ENCODE data around the gene OR8H2.
"Not testable (repeated sequence)": the region's sequence is repeated elsewhere in the genome, so short reads cannot be mapped to it uniquely, and the experiment has no call there.

The OR8H2 gene, protein sequence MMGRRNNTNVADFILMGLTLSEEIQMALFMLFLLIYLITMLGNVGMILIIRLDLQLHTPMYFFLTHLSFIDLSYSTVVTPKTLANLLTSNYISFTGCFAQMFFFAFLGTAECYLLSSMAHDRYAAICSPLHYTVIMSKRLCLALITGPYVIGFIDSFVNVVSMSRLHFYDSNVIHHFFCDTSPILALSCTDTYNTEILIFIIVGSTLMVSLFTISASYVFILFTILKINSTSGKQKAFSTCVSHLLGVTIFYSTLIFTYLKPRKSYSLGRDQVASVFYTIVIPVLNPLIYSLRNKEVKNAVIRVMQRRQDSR

DNA sequence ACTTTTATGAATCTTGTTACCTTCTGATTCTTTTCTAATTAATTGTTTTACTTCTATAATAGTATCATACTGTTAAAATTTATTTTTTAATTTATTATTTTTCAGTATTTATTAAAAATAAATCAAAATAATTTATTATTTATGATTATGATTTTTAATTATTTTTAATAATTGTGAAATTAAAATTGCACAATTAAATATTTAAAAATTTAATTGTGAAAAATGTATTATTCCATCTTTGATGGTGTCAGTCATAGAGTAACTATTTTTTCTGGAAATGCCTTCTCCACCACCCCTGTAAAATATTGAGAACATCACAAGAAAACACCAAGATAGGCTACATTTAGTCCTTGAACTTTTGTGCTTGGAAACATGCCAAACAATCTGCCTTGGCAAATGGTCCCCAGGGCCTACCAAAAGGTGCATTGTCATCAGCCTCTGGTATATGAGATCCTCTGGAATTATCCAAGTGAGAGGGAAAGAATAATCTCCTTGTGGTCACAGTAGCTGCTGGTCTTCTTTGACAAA is at the start of gene OR8H2:
OR8H2 (plus strand) TSS at position 478 of the 528 bp plus-strand sequence. CDS start 1,356 bp downstream, outside the sequence.
- no peak for DNase-seq

DNA sequence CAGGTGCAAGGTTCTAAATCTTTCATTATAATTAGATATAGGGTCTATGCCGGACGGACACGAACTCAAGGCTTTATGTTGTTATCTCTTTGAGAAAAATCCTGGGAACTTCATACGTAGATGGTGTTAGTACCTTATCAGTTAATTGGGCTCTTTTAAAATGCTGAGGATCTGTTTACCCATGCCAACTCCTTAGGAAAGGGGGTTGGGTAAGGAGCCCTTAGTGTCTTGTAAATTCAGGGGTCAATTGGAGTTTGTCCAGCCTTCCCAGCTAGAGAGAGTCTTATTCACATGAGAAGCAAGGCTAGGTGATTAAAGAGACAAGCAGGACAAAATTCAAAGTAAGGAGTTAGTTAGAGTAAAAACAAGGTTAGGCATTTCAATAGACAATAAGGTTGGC is 47.1 kb upstream of the OR8H2 start:
- DNase-seq: not testable (repeated sequence)

DNA sequence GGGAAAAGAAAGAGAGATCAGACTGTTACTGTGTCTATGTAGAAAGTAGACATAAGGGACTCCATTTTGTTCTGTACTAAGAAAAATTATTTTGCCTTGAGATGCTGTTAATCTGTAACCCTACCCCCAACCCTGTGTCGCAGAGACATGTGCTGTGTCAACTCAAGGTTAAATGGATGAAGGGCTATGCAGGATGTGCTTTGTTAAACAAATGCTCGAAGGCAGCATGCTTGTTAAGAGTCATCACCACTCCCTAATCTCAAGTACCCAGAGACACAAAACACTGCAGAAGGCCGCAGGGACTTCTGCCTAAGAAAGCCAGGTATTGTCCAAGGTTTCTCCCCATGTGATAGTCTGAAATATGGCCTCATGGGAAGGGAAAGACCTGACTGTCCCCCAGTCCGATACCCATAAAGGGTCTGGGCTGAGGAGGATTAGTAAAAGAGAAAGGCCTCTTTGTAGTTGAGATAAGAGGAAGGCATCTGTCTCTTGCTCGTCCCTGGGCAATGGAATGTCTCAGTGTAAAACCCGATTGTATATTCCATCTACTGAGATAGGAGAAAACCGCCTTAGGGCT is 45.7 kb upstream of the OR8H2 start:
- DNase-seq: not testable (repeated sequence)

DNA sequence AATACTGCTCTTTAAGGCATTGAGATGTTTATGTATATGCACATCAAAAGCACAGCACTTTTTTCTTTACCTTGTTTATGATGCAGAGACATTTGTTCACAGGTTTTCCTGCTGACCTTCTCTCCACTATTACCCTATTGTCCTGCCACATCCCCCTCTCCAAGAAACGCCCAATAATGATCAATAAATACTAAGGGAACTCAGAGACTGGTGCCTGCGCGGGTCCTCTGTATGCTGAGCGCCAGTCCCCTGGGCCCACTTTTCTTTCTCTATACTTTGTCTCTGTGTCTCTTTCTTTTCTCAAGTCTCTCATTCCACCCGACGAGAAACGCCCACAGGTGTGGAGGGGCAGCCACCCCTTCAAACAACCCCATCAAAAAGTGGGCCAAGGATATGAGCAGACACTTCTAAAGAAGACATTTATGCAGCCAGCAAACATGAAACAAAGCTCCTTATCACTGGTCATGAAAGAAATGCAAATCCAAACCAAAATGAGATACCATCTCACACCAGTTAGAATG is 45.2 kb upstream of the OR8H2 start:
- DNase-seq: not testable (repeated sequence)

DNA sequence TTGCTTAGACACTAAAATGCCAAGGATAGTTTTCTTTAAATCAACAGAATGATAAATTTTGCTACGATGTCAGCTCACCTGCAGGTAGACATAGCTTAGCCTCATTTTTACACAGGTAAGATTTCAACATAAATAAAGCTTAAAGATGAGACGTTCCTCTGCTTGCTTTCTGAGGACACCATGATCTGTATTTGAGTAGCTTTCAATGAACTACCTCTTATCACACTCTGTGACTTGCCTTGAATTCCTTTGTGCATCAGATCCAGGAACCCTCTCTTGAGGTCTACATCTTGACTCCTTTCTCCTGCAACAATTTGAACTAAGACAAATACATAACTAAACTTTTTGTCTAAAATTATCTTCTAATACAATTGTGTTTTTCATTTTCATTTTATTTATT is 36.5 kb upstream of the OR8H2 start:
- no peak for DNase-seq

DNA sequence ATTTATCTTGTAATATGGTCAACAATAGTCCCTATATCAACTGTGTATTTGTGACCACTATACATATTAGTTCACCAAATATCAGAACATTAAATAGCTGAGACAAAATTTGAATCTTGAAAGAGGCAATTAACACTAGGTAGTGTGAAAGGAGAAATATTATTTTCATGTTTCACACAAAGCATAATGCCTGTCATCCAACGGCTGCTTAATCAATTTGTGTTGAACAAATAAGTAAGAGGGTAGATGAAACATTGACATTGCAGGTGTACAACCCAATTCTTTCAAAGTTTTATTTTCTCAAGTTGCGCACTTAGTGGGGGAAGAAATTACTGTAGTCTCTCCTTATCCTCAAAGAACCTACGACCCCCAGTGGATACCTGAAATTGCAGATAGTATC is 13.8 kb upstream of the OR8H2 start:
- no peak for DNase-seq

DNA sequence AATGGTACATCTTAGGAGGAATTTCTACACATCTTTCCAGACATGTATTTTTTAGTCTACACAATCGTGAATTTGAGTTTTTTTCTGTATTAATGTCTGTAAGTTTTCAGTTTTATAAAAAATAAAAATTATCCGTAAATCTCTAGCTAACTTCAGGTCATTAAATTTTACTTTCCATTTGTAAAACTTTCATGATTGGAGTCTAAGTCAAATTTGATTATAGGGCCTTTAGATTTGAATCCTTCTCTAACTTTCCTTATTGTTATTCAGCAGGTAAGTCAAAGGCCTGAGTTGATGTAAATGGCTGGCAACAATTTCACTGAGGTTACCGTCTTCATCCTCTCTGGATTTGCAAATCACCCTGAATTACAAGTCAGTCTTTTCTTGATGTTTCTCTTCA is 10.5 kb upstream of the OR8H2 start, which contains the start of gene OR8I2:
OR8I2 (plus strand) TSS at position 301 of the 400 bp plus-strand sequence; CDS start at position 301, 0 bp downstream.
- DNase-seq: no peak

DNA sequence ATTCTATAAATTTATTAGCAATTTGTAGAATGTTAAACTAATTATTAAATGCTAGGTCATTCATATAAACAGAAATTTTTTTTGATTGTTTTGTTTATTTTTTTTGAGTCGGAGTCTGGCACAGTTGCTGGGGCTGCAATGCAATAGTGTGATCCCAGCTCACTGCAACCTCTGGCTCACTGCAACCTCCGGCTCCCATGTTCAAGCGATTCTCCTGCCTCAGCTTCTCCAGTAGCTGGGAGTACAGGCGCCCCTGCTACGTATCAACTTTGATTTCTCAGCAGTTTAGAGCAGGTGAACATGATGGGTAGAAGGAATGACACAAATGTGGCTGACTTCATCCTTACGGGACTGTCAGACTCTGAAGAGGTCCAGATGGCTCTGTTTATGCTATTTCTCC is 18.6 kb downstream of the OR8H2 start, which contains the start of gene OR8H3:
OR8H3 (plus strand) TSS at position 301 of the 400 bp plus-strand sequence; CDS start at position 301, 0 bp downstream.
- DNase-seq: no peak

DNA sequence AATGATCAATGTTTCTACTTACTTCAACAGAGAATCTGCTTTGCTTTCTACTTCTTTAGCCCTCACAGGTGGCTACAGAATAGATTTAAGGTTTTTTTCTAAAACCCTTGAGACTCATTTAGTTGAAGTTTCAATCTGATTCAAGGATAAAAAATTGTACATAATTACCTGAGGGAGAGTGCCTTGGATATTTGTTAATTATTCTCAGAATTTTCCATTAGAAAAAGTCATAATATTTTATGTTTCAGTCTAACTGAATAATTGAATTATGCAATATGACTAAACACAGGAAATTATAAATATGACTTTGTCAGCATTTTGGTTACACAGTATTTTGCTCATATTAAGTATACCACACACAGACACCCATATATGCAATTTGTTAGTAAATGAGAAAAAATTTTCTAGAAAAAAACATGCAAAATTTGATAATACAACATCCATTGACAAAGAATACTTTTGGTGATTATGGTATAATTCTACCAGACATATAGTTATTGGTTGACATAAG is 36.7 kb downstream of the OR8H2 start, which contains the start of gene OR8J3:
OR8J3 (minus strand) TSS at position 51 of the 511 bp plus-strand sequence. CDS start 2,483 bp downstream, outside the sequence.
- no peak for DNase-seq

DNA sequence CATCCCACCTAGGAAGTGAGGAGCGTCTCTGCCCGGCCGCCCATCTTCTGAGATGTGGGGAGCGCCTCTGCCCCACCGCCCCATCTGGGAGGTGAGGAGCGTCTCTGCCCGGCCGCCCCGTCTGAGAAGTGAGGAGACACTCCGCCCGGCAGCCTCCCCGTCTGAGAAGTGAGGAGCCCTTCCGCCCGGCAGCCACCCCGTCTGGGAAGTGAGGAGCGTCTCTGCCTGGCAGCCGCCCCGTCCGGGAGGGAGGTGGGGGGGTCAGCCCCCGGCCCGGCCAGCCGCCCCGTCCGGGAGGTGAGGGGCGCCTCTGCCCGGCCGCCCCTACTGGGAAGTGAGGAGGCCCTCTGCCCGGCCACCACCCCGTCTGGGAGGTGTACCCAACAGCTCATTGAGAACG is 40.2 kb downstream of the OR8H2 start:
- DNase-seq: not testable (repeated sequence)

DNA sequence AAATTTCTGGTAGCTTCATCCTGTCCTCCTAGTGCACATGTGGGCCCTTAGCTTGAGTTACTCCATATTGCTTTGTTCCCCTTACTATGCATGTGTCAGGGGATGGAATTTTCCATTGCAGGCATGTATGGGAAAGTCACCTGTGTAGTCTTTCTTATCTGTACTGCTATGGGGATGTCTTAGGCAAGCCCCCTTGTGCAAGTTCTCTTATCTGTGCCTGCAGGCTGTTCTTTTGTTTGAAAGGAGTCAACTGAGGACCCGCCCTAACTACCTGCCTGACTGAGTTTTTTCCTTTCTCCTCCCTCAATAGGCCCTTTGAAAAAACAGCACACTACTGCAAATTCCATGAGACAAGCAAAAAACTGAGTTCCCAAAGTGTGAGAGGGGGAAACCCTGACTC is 47.9 kb downstream of the OR8H2 start:
- no peak for DNase-seq

DNA sequence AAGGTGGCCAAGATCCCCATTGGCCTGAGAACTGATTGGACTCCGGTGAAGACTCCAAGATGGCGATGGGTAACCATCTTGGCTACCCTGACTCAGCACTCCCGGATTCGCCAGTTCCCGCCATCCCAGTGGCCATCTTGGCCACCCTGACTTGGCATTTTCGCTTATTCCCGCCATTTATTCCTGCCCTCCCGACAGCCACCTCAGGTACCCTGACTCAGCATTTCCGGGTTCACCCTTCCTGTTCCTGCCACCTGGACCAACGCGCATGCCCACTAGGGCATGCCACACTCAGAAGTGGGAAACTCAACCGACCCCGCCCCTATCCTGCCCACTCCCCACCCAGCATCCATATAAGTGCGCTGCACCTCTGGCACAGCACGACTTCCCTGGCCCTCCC is 48.8 kb downstream of the OR8H2 start:
- no peak for DNase-seq
